ENCODE data around the gene CPA1.

CPA1 gene

DNA sequence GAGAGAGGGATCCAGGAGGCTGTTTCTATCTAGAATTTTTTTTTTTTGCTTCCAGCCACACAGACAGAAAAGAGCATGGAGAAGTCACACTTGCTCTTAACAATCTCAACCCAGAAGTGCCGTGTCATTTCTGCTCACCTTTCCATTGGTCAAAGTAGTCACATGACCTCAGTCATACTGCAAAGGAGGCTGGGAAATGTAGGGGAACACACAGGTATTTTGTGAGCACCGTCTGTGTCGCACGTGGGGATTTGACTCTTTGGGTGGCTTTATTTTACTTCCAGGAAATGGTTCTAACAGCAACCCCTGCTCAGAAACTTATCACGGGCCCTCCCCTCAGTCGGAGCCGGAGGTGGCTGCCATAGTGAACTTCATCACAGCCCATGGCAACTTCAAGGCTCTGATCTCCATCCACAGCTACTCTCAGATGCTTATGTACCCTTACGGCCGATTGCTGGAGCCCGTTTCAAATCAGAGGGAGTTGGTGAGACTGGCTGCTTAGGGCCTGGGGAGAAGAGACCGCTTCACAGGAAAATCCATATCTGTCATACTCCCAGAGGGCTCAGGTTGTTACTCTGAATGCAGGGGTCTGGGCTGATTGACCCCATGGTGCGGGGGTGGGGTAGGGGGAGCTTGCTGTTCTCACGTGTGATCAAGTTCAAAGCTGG lies 13.1 kb upstream of the CPA1 start:
- TF ChIP-seq, protein P1, sequence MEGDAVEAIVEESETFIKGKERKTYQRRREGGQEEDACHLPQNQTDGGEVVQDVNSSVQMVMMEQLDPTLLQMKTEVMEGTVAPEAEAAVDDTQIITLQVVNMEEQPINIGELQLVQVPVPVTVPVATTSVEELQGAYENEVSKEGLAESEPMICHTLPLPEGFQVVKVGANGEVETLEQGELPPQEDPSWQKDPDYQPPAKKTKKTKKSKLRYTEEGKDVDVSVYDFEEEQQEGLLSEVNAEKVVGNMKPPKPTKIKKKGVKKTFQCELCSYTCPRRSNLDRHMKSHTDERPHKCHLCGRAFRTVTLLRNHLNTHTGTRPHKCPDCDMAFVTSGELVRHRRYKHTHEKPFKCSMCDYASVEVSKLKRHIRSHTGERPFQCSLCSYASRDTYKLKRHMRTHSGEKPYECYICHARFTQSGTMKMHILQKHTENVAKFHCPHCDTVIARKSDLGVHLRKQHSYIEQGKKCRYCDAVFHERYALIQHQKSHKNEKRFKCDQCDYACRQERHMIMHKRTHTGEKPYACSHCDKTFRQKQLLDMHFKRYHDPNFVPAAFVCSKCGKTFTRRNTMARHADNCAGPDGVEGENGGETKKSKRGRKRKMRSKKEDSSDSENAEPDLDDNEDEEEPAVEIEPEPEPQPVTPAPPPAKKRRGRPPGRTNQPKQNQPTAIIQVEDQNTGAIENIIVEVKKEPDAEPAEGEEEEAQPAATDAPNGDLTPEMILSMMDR (IDR thresholded peaks at IDR 0.05; ENCODE audit: low read depth, low read length, missing control alignments), result no peak
- no peak for DNase-seq (ENCODE audit: low read depth)
- no peak overlapping the region for H3K4me3 ChIP-seq (ENCODE audit: low read depth, low read length)

DNA sequence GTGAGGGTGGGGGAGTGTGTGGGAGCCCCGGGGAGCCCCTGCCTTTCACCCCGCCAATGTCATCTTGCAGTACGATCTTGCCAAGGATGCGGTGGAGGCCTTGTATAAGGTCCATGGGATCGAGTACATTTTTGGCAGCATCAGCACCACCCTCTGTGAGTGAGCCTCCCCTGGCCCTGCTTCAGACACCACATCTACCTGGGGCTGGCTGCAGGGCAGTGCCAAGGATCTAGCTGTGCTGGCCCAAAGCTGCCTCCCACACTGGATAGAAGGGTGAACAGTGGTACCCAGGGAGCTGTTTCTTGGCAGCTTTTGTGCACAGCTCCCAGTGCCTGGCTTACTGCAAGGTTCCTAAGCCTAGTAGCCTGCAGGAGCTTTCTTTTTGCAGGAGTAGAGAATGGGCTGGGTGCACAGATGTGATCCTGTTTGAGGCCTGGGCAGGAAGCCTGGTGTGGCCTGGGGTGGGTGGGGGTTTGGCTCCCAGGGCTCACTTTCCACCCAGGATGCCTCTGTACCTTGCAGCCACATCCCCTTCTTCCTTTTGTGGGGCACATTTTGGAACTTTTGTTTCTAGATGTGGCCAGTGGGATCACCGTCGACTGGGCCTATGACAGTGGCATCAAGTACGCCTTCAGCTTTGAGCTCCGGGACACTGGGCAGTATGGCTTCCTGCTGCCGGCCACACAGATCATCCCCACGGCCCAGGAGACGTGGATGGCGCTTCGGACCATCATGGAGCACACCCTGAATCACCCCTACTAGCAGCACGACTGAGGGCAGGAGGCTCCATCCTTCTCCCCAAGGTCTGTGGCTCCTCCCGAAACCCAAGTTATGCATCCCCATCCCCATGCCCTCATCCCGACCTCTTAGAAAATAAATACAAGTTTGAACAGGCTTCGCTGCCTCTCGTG lies 12.2 kb upstream of the CPA1 start:
- TF ChIP-seq, protein P1 (IDR thresholded peaks at IDR 0.05; ENCODE audit: low read depth, low read length, missing control alignments), result no peak
- no peak for DNase-seq (ENCODE audit: low read depth)
- H3K4me3 ChIP-seq (ENCODE audit: low read depth, low read length), result no peak overlapping the region

- H3K4me3 ChIP-seq (ENCODE audit: low read depth, low read length), result no peak overlapping the region
- DNase-seq (ENCODE audit: low read depth), result no peak
Measured at GRCh38 chr7:130369110-130369711, 11.1 kb upstream of the CPA1 start.

DNA sequence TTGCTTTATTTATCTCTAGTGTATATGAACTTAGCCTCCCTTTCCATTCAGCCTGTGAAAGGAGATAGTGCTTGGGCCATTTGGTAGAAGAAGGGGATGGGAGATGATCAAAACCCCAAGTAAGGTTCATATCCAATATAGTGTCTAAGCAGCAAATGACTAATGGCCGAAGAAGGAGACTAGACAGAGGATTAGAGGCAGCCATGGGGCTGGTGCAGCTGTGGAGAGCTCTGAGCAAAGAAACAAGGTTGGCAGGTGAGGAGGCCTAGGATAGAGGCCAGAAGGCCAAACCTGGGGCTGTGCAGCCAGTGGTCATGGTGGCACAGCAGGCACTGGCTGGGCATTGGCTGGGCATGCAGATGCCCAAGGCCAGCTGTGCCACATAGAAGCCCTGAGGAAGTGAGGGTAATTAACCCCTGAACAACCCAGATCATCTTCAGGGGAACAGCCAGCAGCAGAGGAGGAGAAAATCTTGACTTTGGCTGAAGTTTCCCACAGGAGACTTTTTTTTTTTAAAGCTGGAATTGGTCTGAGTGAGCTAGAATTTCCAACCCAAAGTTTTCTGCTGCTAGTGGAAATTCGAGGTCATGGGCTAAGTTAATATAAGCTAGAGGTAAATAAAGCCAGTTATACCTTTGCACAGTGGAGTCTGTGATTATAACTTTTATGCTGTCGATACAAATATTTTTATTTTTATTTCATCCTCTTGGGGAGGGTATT lies 10.3 kb upstream of the CPA1 start:
- TF ChIP-seq, protein P1 (IDR thresholded peaks at IDR 0.05; ENCODE audit: low read depth, low read length, missing control alignments), result no peak
- H3K4me3 ChIP-seq (ENCODE audit: low read depth, low read length), result no peak overlapping the region
- no peak for DNase-seq (ENCODE audit: low read depth)

More at GRCh38 chr7:130369110-130369711, 11.1 kb upstream of the CPA1 start:
- TF ChIP-seq, protein P1 (IDR thresholded peaks at IDR 0.05; ENCODE audit: low read depth, low read length, missing control alignments), result no peak

- no peak for DNase-seq (ENCODE audit: low read depth)
- no peak overlapping the region for H3K4me3 ChIP-seq (ENCODE audit: low read depth, low read length)
Measured at GRCh38 chr7:130371046-130371445, 9.2 kb upstream of the CPA1 start.

More at GRCh38 chr7:130371046-130371445, 9.2 kb upstream of the CPA1 start:
- TF ChIP-seq, protein P1 (IDR thresholded peaks at IDR 0.05; ENCODE audit: low read depth, low read length, missing control alignments), result no peak
